SK-N-SH treated with all-trans-retinoic acid at 6 μM for 48 hours (cell line): ENCODE measurements around the gene OSBPL3.

Source experiments
- ARNTL ChIP-seq: fragments of 450-650 bp; formaldehyde crosslinking; IDR thresholded peaks from 2 replicates; pipeline ENCODE4 v1.5.0; 2020; ENCODE audit warnings: low read depth, mild to moderate bottlenecking, moderate library complexity, borderline replicate concordance
- CSRNP3 ChIP-seq: fragments of 250-450 bp; sonication (Bioruptor Pico); IDR thresholded peaks from 2 replicates; pipeline ENCODE4 v1.5.1; 2021; ENCODE audit warnings: mild to moderate bottlenecking, moderate library complexity
- PPARA ChIP-seq: fragments of 250-450 bp; sonication (Bioruptor Pico); IDR thresholded peaks from 2 replicates; pipeline ENCODE4 v1.5.0; 2020; ENCODE audit warnings: mild to moderate bottlenecking, borderline replicate concordance
- SNAI2 ChIP-seq: fragments of 250-450 bp; sonication (Bioruptor Pico); IDR thresholded peaks from 2 replicates; pipeline ENCODE4 v1.5.0; 2020; ENCODE audit warnings: mild to moderate bottlenecking, moderate library complexity
- ZFP3 ChIP-seq: fragments of 250-450 bp; sonication (Bioruptor Pico); IDR thresholded peaks from 2 replicates; pipeline ENCODE4 v1.5.0; 2020; ENCODE audit warnings: mild to moderate bottlenecking, moderate library complexity
- ZFP30 ChIP-seq: fragments of 450-650 bp; formaldehyde crosslinking; IDR thresholded peaks from 2 replicates; pipeline ENCODE4 v1.5.0; 2022; ENCODE audit warnings: mild to moderate bottlenecking, moderate library complexity

DNA sequence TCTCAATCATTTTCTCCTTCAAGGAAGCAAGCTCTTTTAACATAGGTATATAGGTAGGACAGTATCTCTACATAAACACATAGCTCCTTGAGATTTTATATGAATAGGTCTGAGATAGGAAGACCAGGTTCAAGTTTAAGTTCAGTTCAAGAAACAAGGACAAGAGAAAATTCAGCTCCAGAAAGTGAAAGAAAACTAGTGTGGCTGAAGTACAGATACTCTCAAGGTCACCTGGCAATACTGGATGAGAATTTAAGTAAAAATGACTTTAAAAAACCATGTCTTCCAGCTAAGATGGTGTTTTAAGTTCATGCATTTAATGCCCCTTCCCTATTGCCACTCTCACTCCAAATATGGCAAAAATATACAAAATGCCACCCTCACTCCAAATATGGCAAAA is 91.3 kb downstream of the OSBPL3 start:
- TF ChIP-seq ZFP3 = no peak
- no peak for TF ChIP-seq CSRNP3
- no peak for TF ChIP-seq ZFP30 (CRISPR knock-in tag)
- TF ChIP-seq SNAI2 (CRISPR knock-in tag) = no peak
- no peak for TF ChIP-seq ARNTL (CRISPR knock-in tag)
- TF ChIP-seq PPARA (CRISPR knock-in tag) = no peak
